Activated naive CD4-positive, alpha-beta T cell (primary cell): ENCODE results near the gene ANKRD6.

Source experiments
- DNase-seq, 4 experiments: peaks; one replicate each; lab custom pipeline; 2025; lab: John Stamatoyannopoulos, UW

ANKRD6 gene

DNA sequence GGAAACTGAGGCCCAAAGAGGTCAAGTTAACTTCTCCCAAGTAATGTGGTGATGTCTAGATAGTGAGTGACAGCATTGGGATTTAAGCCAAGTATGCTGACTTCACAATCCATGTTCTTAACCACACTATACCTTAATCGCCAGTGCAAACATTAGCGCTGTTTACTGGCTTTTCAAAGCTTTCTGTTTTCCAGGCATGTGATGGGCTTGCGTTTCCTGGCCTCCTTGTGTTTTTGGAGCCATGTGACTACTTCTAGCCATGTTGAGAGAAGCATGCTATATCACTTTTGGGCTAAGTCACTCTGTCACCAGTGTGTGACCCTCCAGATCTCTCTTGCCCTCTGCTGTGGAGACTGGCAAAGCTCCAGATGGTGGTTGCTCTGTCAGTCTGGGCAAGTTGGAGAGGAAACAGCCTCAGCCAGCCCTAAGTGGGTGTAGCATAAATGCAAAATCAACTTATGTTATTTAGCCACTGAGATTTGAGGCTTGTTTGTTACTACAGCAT lies 76.9 kb downstream of the ANKRD6 start:
- no peak for DNase-seq

DNA sequence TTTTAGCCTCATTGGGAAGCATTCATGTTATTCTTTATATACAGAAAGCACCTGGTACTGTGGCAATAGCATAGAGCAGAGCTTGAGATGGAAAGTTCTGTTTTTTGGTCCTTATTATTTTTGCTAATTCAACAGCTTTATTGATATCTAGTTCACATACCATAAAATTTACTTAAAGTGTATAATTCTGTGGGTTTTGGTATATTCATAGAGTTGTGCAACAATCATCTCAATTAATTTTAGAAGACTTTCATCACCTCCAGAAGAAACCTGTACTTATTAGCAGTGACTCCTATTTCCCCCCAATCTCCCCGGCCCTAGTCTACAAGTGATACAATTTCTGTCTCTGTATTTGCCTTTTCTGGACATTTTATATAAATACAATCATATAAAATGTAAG lies 77.4 kb downstream of the ANKRD6 start:
- no peak for DNase-seq

DNA sequence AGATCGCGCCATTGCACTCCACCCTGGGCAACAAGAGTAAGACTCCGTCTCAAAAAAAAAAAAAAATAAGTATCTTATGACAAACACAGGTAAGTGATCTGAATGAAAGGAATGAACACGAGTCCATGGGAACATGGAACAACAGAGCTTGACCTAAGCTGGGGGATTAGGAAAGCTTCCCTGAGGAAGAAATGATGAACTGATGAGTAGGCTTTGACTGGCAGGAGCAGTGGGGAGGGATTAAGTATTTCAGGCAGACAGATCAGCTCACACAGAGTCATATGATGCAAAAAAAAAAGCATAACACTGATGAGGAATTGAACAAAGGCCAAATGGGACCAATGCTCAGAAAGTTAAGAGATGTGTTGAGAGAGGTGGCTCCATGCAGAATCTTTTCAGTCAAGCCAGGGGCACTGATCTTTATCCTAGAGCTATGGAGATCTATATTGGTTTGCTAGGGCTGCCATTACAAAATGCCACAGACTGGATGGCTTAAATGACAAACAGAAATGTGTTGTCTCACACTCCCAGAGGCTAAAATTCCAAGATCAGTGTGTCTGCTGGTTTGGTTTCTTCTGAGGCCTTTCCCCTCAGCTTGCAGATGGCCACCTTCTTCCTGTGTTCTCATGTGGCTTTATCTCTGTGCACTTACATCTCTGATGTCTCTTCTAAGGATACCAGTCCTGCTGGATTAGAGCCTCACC lies 85.6 kb downstream of the ANKRD6 start:
- DNase-seq = no peak

DNA sequence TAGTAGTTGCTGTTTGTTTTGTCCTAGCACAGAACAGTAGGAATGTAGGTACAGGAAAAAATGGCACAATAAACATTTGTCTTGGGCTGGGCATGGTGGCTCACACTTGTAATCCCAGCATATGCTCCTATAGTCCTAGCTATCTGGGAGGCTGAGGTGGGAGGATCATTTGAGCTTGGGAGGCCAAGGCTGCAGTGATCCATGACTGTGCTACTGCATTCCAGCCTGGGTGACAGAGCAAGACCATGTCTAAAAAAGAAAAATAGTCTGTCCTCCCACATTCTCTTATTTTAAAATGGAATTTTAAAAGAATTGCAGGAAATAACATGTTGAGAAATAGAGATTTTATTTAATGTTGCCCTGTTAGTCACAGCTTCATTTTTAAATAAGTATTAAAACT lies 87.8 kb downstream of the ANKRD6 start:
- no peak for DNase-seq

DNA sequence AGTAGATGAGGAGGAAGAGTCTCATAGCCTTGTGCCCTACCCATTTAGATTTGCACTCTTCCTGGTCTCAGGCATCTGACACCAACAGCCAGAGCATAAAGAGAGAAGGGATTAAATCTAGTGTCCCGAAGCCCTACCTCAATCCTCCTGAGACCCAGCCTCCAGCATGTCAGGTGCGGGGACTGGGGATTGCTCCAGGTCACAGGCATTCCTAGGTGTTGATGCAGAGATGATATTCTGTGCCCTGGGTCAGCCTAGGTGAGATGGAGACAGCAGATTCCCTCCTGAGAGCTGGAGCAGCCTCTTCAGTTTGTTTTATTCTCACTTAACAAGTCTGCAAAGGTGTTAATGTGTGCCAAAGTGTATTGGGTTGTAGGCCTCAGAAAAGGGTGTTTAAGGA lies 89.8 kb downstream of the ANKRD6 start:
- DNase-seq = no peak

DNA sequence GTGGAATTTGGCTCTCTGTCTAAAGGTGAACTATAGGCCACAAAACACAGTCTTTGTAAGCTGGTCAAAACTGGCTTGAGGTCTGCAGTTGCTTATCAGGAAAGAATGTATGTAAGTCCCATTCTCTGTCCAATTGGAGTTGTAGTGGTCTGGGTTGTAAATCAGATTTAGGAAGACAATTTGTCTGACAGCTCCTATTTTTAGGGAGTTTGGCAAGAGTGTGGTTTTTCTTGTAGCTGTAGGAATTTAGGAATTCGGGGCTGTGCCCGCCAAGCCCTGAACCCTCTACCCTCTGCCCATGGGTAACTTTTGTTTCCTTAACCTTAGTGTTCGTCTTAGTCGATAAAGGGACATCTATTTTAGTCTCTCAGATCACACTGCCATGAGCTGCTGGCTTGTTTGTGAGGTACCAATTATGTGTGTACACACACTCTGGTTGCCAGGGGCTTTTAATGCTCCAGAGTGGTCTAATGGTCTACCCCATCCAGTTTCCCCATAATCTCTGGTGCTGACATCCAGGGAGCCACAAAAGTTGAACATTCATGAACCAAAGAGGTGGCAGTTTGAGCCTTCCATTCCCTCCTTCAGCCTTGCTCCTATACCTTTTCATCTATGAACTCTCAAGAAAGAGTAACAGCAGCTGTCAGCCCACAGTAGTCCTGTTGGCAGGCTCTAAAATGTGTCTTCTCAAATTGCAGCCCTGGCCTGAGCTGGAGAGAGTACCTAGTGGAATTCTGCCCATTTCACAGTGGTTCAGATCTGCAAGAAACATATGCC lies 93.0 kb downstream of the ANKRD6 start:
- no peak for DNase-seq

DNA sequence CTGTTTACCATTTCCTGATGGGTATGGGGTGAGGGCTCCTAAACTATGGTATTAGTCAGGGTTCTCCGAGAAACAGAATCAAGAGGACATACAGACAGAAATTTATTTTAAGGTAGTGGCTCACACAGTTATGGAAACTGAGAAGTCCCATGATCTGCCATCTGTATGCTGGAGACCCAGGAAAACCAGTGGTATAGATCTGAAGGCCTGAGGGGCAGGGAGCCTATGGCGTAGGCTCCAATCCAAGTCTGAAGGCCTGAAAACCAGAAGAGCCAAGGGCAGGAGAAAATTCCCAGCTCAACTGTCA lies 93.6 kb downstream of the ANKRD6 start:
- DNase-seq = no peak

DNA sequence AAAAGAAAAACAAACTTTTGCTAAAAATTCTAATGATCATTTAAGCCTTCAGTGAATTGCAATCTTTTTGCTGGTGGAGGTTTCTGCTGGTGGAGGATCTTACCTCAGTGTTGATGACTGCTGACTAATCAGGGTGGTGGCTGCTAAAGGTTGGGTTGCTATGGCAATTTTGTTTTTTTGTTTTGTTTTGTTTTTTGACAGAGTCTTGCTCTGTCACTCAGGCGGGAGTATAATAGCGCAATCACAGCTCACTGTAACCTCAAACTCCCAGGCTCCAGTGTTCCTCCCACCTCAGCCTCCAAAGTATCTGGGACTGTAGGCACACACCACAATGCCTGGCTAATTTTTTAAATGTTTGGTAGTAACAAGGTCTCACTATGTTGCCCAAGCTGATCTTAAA lies 94.7 kb downstream of the ANKRD6 start:
- DNase-seq = no peak

DNA sequence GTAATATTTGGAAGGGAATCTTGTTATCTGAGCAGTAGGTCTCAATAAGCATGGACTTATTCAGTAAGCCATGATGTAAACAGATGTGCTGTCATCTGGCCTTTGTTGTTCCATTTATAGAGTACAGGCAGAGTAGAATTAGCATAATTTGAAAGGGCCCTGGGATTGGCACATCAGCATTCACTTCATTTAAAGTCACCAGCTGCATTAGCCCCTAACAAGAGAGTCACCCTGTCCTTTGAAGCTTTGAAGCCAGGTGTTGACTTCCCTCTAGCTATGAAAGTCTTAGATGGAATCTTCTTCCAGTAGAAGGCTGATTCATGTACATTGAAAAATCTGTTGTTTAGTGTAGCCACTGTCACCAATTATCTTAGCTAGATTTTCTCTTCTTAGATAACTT lies 95.9 kb downstream of the ANKRD6 start:
- no peak for DNase-seq

DNA sequence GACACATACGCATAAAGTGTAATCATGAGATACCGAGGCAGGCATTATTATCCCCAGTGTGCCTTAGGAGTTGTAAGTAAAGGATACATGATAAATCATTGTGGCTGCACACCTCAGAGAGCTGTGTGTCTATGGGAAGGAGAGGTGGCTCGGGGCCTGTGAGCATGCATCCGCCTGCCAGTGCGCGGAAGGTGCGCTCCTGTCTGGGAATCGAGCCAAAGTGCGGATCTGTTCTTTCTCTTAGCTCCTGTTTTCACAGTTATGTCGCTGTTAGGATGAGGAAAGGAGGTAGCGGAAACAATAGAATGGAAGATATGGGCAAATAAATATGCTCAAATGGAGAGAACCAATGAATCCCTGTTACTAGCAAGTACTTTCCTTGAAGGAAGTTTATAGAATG lies 98.0 kb downstream of the ANKRD6 start:
- no peak for DNase-seq

DNA sequence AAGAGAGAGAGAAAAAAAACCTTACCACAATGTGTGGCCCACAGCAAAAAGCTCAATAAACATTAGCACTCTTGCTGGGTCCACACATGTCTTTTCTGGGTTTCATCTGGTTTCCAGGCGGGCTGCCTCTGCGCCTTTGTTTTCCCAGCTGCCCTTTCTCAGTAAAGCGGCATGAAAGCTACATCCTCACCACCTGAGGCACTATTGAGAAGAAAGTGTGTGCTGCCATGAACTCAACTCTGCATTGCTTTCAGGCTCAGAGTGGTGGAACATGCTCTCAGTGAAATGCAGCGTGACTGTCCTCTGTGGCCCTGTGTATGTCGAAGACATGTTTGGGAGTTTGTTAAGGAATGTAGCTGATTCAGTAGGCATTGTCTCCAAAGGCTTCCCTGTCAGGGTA lies 103.3 kb downstream of the ANKRD6 start:
- no peak for DNase-seq

DNA sequence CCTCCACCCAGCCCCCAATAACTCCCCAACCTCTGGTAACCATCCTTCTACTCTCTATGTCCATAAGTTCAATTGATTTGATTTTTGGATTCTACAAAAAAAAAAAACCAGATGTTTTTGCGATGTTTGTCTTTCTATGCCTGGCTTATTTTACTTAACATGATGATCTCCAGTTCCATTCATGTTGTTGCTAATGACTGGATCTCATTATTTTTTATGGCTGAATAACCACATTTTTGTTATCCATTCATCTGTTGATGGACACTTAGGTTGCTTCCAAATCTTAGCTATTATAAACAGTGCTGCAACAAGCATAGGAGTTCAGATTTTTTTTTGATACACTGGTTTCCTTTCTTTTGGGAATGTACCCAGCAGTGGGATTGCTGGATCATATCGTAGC lies 106.8 kb downstream of the ANKRD6 start:
- no peak for DNase-seq

DNA sequence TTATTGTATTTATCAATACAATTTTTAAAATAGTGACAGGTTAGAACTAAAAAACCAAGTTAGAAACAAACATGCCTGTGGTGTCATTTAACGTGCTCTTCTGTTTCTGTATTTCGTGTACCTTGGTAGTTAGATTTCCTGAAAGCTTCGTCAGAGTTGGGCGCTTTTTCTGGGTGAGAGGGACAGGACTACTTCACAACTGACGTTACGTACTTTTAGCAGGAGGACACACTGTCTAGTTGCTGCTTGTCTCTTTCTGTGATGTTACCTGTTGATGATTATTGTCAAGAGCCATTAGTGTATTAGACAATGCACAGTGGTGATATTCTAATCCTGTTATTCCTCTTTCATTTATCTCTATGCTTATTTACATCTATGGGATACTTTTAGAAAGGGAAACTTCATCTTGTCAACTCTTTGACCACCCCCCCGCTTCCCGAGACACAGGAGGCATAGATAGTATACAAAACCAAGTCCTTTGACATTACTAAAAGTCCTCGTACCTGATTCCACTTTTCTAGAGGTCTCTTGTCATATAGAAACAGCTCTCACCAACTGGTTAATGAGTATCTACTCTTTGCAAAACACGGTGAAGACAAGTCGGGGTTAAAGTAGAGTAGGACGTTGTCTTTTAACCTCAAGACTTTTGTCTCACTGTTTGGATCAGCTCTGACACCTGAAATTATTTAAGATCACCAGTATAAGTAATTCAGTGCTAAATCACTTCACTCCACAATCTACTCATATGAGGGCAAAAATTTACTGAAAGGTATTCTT lies 109.3 kb downstream of the ANKRD6 start:
- no peak for DNase-seq

DNA sequence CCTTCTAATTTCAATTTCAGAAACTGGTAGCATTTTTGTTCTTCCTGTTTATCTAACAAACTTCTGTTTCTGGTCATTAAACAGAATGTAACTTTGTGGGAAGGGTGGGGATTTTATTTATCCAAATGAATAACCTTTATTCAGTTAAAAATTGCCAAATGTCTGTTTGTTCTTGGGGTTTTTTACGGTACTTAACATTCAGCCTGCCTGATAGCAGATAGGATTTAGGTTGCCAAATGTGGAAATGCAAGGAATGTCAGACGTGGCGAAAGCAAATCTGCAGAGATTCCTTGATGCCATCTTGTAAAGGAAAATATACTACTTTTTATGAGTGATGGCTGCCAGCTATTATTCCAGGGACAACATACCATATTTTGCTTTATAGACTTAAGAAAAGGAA lies 109.9 kb downstream of the ANKRD6 start:
- no peak for DNase-seq

DNA sequence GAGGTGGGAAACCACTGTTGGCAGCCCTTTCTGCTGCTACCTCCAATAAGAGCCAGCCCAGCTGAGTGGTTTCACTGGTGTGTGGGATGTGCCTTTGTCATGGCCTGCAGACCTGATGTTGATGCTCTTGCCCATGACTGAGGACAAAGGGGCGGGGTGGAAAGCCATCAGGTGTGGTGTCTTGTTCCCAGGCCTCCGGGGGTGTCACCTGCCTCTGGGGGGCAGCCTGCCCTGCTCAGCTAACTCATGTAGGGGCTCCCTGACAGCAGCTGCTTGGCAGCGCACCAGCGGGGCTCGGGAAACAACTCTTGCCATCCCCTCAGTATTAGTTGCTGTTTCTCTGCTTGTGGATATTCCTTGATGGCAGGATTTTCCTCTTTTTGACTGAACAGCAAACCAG lies 114.3 kb downstream of the ANKRD6 start:
- no peak for DNase-seq

DNA sequence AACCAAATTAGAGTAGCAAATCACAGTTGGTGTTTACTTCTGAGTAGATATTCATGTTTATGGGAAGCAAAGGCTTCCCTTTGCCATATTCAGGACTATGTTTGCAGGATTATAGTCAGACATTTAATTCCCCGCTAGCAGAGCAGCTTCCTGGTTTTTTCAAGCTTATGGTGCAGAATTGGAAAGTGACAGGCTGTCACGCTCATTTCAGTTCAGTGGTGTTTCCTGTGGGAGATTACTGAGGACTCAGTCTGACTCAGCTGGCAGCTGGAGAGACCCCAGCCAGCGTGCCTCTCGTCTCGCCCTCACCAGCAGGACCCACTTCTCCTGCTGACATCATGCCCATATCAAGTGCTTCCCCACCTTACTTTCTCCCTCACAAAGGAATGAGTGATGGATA lies 120.5 kb downstream of the ANKRD6 start:
- no peak for DNase-seq

DNA sequence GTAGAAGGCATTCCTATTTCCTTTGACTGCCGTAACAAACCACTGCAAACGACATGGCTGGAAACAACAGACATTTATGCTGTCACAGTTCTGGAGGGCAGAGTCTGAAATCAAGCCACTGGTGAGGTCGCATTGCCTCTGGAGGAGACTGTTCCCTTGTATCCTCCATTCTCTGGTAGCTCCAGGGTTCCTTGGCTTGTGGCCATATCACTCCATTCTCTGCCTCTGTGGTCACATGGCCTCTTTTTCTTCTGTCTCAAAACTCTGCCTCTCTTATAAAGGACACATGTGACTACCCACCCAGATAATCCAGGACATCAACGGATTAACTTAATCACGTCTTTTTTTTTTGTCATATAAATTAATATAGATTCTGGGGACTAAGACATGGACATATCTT lies 121.2 kb downstream of the ANKRD6 start:
- no peak for DNase-seq

DNA sequence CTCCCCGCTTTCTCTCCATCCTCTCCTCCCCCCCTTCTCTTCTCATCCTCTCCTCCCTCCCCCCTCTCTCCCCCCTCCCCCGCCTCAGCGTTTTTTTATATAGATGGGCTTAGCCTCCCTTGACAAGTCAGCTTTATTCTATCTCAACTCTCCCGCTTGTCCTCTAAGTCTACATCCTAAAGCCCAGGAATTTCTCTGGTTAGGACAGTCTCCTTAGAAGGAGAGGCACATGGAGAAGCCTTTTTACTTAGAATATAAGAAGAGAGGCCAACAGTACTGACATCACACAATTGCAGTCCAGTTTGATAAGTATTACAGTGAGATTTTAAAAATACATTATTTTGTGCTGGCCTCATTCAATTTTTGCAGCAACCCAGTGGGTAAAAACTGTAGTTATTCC lies 122.1 kb downstream of the ANKRD6 start:
- DNase-seq = no peak

DNA sequence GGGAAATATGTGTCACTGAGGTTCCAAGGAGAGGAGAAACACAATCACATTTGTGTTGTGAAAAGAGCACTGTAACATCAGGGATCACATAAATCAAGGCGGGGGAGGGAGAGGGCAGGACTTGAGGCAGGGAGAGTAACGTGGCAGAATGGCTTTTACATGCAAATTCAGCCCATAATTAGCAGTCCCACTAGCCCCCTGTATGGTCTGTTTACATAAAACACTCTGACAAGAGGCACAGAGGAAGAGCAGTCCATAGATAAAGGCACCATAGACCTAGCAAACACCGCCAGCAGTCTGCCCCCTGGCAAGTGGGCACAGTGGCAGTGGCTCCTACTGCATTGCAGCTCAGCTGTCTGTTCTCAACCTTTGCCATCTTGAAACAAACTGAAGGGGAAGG lies 122.9 kb downstream of the ANKRD6 start:
- no peak for DNase-seq

DNA sequence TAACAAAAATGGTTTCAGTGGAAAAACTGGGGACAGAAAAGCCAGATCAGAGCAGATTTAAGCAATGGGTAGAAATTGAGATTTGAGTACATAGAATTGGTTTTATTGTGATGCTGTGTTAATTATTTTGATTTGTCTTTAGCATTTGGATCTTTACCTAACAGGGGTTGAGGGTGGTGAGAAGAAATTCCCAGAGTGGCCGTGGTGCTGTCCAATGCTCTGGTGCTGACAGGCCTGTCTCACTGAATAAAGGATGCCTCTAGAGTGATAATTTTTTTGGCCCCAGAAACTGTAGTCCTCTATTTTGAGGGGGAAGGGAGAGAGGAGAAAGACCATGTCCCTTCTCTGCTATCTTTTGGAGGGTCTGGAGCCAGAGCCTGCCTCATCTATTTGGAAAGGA lies 126.5 kb downstream of the ANKRD6 start:
- DNase-seq = no peak

DNA sequence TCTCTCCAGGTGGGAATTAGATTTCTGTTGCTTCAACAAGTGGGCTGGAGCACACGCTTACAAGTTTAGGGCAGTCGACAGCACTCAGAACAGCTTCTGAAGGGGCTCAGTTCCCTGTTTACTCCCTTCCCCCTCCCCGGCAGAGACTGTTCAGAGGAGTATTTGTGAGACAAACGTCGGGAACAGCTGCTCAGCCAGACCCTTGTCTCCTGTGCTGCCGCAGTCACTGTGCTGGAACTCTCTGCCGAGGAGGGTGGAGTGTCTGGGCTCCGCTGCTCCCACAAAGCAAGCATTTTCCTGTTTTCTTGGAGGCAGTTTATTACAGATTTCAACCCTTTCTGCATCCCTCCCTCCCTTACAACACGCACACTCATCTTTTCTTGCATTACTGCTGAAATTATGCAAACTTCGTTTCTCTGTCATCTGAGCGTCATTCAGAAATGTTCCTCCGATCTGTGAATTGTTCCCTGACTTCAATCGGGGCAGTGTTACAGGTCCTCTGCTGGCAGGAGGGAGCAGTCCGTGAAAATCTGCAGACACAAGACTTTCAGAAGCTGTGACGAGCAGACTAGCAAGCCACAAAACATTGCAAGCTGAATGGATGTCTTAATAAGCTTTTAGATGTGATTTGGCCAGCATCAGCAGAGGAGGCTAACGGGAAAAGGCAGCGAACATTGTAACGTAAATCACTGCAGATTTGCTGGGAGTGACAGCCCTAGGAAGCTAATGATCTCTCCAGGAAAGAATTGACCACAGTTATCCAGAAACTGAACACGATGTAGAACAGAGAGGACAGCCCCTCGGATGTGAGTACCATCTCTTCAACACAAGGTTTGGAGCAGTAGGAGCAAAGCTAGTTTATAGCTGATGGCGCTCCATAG lies 129.4 kb downstream of the ANKRD6 start:
- DNase-seq = no peak

DNA sequence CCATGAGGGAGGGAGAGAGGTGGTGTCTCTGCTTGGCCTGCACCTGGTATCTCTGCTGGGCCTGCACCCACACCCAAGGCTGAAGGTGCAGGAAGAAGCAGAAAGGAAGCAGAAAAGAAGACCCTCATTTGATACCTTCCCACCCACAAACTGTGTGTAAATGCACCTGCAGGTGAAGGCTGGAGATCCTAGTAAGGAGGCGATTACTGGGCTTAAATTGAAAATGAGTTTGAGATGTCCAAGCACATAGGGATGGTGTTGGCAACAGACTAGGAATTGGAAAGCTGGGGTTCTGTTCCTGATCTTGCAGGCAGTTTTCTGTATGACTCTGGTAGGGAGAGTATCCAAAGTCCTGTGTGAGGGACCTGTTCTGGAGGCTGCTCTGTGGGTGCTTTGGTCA lies 130.9 kb downstream of the ANKRD6 start:
- DNase-seq = no peak
